ENCODE measurements around the gene CASP9.

- TF ChIP-seq, protein P1, sequence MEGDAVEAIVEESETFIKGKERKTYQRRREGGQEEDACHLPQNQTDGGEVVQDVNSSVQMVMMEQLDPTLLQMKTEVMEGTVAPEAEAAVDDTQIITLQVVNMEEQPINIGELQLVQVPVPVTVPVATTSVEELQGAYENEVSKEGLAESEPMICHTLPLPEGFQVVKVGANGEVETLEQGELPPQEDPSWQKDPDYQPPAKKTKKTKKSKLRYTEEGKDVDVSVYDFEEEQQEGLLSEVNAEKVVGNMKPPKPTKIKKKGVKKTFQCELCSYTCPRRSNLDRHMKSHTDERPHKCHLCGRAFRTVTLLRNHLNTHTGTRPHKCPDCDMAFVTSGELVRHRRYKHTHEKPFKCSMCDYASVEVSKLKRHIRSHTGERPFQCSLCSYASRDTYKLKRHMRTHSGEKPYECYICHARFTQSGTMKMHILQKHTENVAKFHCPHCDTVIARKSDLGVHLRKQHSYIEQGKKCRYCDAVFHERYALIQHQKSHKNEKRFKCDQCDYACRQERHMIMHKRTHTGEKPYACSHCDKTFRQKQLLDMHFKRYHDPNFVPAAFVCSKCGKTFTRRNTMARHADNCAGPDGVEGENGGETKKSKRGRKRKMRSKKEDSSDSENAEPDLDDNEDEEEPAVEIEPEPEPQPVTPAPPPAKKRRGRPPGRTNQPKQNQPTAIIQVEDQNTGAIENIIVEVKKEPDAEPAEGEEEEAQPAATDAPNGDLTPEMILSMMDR (tag by site-specific recombination; IDR thresholded peaks at IDR 0.05) = no peak
- no peak for TF ChIP-seq ZNF639 (tag by site-specific recombination; IDR thresholded peaks at IDR 0.05)
- TF ChIP-seq, protein P2, sequence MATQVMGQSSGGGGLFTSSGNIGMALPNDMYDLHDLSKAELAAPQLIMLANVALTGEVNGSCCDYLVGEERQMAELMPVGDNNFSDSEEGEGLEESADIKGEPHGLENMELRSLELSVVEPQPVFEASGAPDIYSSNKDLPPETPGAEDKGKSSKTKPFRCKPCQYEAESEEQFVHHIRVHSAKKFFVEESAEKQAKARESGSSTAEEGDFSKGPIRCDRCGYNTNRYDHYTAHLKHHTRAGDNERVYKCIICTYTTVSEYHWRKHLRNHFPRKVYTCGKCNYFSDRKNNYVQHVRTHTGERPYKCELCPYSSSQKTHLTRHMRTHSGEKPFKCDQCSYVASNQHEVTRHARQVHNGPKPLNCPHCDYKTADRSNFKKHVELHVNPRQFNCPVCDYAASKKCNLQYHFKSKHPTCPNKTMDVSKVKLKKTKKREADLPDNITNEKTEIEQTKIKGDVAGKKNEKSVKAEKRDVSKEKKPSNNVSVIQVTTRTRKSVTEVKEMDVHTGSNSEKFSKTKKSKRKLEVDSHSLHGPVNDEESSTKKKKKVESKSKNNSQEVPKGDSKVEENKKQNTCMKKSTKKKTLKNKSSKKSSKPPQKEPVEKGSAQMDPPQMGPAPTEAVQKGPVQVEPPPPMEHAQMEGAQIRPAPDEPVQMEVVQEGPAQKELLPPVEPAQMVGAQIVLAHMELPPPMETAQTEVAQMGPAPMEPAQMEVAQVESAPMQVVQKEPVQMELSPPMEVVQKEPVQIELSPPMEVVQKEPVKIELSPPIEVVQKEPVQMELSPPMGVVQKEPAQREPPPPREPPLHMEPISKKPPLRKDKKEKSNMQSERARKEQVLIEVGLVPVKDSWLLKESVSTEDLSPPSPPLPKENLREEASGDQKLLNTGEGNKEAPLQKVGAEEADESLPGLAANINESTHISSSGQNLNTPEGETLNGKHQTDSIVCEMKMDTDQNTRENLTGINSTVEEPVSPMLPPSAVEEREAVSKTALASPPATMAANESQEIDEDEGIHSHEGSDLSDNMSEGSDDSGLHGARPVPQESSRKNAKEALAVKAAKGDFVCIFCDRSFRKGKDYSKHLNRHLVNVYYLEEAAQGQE (tag by site-specific recombination; IDR thresholded peaks at IDR 0.05) = no peak
- no peak for TF ChIP-seq ZNF311 (tag by site-specific recombination; IDR thresholded peaks at IDR 0.05; ENCODE audit: borderline replicate concordance)
- no peak for TF ChIP-seq ZNF324 (tag by site-specific recombination; IDR thresholded peaks at IDR 0.05)
- no peak for TF ChIP-seq MYNN (tag by site-specific recombination; IDR thresholded peaks at IDR 0.05; ENCODE audit: borderline replicate concordance)
- TF ChIP-seq, protein P3, sequence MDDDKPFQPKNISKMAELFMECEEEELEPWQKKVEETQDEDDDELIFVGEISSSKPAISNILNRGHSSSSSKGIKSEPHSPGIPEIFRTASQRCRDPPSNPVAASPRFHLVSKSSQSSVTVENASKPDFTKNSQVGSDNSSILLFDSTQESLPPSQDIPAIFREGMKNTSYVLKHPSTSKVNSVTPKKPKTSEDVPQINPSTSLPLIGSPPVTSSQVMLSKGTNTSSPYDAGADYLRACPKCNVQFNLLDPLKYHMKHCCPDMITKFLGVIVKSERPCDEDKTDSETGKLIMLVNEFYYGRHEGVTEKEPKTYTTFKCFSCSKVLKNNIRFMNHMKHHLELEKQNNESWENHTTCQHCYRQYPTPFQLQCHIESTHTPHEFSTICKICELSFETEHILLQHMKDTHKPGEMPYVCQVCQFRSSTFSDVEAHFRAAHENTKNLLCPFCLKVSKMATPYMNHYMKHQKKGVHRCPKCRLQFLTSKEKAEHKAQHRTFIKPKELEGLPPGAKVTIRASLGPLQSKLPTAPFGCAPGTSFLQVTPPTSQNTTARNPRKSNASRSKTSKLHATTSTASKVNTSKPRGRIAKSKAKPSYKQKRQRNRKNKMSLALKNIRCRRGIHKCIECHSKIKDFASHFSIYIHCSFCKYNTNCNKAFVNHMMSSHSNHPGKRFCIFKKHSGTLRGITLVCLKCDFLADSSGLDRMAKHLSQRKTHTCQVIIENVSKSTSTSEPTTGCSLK (tag by site-specific recombination; IDR thresholded peaks at IDR 0.05) = no peak
- TF ChIP-seq ELK4 (IDR thresholded peaks at IDR 0.05; ENCODE audit: borderline replicate concordance, low read depth, low read length) = no peak
- TF ChIP-seq ZNF146 (tag by site-specific recombination; IDR thresholded peaks at IDR 0.05) = no peak
- TF ChIP-seq ZBTB1 (tag by site-specific recombination; IDR thresholded peaks at IDR 0.05) = no peak
- no peak for TF ChIP-seq SETDB1 (IDR thresholded peaks at IDR 0.05; ENCODE audit: insufficient read length, low read length)
- TF ChIP-seq ZNF202 (tag by site-specific recombination; IDR thresholded peaks at IDR 0.05; ENCODE audit: borderline replicate concordance) = no peak
These were observed 2.0 kb upstream of the CASP9 start for GRCh38 chr1:15526021-15526489.
